Lower lobe of right lung (tissue), 2 donors: ENCODE measurements around the gene ADAM15. TPM values are rescaled to one million over a fixed set of nuclear protein-coding genes. Genes with fewer than 3 reads are reported as not detected.
A peak's percentile ranks its signal among the peaks of the same experiment; 100 is the strongest.

Source experiments
- ATAC-seq, 2 donors: fragments of 200-7000 bp; cut with Tn5 transposase; one replicate each; pipeline ENCODE4 v1.9.1; 2020 to 2022; ENCODE audit warnings: mild to moderate bottlenecking in 2 of 2, moderate library complexity in 2 of 2
- DNase-seq: peaks from one replicate; pipeline ENCODE4 v3.0.0-alpha.2; 2020
- H3K27ac ChIP-seq: fragments of 200-600 bp; one replicate; pipeline ENCODE4 v1.8.0; 2022
- H3K27me3 ChIP-seq: fragments of 200-600 bp; one replicate; pipeline ENCODE4 v1.8.0; 2022; ENCODE audit warnings: low read depth
- H3K36me3 ChIP-seq: fragments of 200-600 bp; one replicate; pipeline ENCODE4 v1.8.0; 2022; ENCODE audit warnings: mild to moderate bottlenecking
- H3K4me1 ChIP-seq: fragments of 200-600 bp; one replicate; pipeline ENCODE4 v1.8.0; 2022
- H3K4me3 ChIP-seq: fragments of 200-600 bp; one replicate; pipeline ENCODE4 v1.8.0; 2022; ENCODE audit warnings: mild to moderate bottlenecking
- H3K9me3 ChIP-seq: fragments of 200-600 bp; one replicate; pipeline ENCODE4 v1.8.0; 2022
- intact Hi-C: fragments of 100-400 bp; cut with DNase I; formaldehyde crosslinking; loops from one replicate; pipeline ENCODE4 v1.11.0; 2022
- total RNA-seq: library from RNA; stranded (reverse); fragmentation: NEBNext Ultra II Directional; extraction: Animal tissue kit (Norgen Biotek cat#: 25700); gene quantifications from one replicate; pipeline ENCODE4 v1.2.1, GENCODE V29; 2021
- TF ChIP-seq, protein P1 (sequence below): fragments of 200-600 bp; IDR thresholded peaks from one replicate; pipeline ENCODE4 v1.8.0; 2022; ENCODE audit warnings: antibody characterized with exemption, mild to moderate bottlenecking
- donor health status: DM: no; HTN: yes; CAD: no; lungs with severe emphysema.

Gene ADAM15
- total RNA-seq, 1 donor from 2014 or later, result 121 TPM

DNA sequence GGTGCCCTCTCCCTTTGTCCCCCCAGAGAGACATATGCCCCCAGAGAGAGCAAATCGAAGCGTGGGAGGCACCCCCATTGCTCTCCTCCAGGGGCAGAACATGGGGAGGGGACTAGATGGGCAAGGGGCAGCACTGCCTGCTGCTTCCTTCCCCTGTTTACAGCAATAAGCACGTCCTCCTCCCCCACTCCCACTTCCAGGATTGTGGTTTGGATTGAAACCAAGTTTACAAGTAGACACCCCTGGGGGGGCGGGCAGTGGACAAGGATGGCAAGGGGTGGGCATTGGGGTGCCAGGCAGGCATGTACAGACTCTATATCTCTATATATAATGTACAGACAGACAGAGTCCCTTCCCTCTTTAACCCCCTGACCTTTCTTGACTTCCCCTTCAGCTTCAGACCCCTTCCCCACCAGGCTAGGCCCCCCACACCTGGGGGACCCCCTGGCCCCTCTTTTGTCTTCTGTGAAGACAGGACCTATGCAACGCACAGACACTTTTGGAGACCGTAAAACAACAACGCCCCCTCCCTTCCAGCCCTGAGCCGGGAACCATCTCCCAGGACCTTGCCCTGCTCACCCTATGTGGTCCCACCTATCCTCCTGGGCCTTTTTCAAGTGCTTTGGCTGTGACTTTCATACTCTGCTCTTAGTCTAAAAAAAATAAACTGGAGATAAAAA, 35.9 kb downstream of the ADAM15 start:
- DNase-seq, result no peak
- Histone ChIP-seq H3K27ac (no peak overlapping the region), H3K4me3 (no peak overlapping the region), H3K4me1 (peaks cover 40% of the 10 kb centered on the region), H3K27me3 (peaks cover 25% of the 10 kb centered on the region), H3K9me3 (no peaks in the 10 kb centered on the region), H3K36me3 (no peaks in the 10 kb centered on the region)
- intact Hi-C loops, result no loop called here
- TF ChIP-seq, protein P1, sequence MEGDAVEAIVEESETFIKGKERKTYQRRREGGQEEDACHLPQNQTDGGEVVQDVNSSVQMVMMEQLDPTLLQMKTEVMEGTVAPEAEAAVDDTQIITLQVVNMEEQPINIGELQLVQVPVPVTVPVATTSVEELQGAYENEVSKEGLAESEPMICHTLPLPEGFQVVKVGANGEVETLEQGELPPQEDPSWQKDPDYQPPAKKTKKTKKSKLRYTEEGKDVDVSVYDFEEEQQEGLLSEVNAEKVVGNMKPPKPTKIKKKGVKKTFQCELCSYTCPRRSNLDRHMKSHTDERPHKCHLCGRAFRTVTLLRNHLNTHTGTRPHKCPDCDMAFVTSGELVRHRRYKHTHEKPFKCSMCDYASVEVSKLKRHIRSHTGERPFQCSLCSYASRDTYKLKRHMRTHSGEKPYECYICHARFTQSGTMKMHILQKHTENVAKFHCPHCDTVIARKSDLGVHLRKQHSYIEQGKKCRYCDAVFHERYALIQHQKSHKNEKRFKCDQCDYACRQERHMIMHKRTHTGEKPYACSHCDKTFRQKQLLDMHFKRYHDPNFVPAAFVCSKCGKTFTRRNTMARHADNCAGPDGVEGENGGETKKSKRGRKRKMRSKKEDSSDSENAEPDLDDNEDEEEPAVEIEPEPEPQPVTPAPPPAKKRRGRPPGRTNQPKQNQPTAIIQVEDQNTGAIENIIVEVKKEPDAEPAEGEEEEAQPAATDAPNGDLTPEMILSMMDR, result no peak
- ATAC-seq, result no peak

DNA sequence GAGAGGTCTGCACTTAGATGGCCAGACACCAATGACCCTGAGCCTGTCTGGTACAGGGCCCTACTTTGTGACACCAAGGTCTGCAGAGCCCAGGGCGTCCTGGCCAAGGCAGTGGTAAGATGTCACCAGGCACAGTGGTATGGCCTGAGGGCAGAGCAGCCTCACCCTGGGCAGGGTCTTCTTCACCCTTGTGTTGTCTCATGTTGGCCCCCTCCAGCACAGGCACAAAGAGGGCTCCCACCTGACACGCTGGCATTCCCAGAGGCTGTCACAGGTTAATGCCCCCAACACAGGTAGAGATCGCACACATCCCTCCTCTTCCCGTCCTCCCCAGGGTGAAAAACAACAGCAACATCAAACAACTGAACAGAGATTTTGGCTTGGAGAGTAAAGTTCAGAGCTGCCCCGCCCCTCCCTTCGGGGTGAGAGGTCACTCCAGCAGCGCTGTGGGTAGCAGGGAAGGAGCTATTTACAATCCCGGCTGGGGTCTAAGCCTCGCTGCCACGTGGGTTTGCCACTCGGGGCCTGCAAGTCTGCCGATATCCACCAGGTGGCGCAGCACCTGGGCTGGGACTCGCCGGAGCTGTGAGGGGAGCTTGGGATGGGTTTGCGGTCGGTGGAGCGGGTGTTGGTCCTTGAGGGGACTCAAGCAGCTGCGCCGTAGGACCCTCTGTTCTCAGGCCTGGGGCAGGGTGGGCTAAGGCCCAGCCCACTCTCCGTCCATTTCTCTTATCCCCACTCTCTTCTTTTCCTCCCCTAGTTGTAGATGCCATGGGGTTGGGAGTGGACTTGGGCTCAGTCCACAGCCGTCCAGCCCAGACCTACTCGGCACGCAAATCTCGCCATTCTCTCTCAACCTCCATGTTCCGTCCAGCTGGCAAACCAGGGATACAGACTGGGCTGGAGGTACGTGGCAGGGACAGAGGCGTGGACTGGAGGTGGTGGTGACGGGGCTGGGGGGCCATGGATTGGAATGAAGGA, 40.2 kb downstream of the ADAM15 start:
- Histone ChIP-seq H3K27ac (no peak overlapping the region), H3K4me1 (peaks cover 22% of the 10 kb centered on the region), H3K36me3 (no peaks in the 10 kb centered on the region), H3K4me3 (peak overlapping the region; percentile 14), H3K9me3 (no peaks in the 10 kb centered on the region), H3K27me3 (no peaks in the 10 kb centered on the region)
- intact Hi-C loops, result loop anchor here (5.0 kb wide), 1 partner anchor 76 kb away; no protein-coding TSS in a partner anchor
- TF ChIP-seq, protein P1, result peak; percentile 99
- peak; percentile 71 to 80 for ATAC-seq
- DNase-seq, result peak; percentile 86

DNA sequence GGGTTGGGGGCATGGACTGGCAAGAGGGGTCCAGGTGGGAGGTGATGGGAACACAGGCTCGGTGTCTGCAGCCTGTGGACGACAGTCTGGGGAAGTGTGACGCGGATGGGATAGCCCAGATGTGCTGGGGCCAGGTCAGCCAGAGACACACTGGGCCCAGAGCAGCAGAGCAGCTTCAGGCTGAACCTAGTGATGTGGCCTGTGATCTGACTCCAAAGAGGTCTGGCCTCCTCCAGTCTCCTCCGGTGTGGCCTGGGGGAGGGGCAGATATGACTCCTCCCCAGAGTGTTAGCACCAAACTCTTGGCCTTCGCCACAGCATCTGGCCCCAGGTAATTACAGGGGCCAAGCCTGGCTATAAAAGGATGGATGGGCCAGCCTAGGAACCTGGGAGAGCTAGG, 41.0 kb downstream of the ADAM15 start:
- ATAC-seq, result no peak
- no peaks in the 10 kb centered on the region for H3K36me3 ChIP-seq
- H3K4me3 ChIP-seq, result no peak overlapping the region
- intact Hi-C loops, result loop anchor here (5.0 kb wide), 1 partner anchor 75 kb away; no protein-coding TSS in a partner anchor
- H3K27me3 ChIP-seq, result no peaks in the 10 kb centered on the region
- no peak overlapping the region for H3K27ac ChIP-seq
- DNase-seq, result no peak
- H3K4me1 ChIP-seq, result peaks cover 22% of the 10 kb centered on the region
- TF ChIP-seq, protein P1, result no peak
- no peaks in the 10 kb centered on the region for H3K9me3 ChIP-seq

DNA sequence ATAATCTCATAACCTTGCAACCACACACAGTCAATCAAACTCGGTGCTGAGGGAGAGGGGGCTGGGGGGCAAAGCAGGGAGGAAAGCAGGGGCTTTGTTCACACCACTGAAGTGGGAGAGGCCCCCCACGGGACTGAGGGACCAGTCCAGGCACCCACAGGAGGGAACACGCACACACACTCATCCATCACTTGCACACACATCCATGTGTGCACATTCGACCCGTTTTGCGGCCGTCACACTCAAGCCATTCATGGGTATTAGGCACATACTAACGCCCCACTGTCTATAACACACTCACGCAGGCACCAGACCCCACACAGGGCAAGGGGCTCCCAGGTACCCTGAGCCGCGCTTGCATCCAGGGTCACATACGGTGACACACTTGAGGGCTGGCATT, 41.5 kb downstream of the ADAM15 start:
- no peak for ATAC-seq
- DNase-seq, result no peak
- Histone ChIP-seq H3K4me1 (peaks cover 22% of the 10 kb centered on the region), H3K27ac (no peak overlapping the region), H3K4me3 (no peak overlapping the region), H3K36me3 (no peaks in the 10 kb centered on the region), H3K9me3 (no peaks in the 10 kb centered on the region), H3K27me3 (no peaks in the 10 kb centered on the region)
- TF ChIP-seq, protein P1, result no peak
- intact Hi-C loops, result loop anchor here (5.0 kb wide), 1 partner anchor 75 kb away; no protein-coding TSS in a partner anchor

DNA sequence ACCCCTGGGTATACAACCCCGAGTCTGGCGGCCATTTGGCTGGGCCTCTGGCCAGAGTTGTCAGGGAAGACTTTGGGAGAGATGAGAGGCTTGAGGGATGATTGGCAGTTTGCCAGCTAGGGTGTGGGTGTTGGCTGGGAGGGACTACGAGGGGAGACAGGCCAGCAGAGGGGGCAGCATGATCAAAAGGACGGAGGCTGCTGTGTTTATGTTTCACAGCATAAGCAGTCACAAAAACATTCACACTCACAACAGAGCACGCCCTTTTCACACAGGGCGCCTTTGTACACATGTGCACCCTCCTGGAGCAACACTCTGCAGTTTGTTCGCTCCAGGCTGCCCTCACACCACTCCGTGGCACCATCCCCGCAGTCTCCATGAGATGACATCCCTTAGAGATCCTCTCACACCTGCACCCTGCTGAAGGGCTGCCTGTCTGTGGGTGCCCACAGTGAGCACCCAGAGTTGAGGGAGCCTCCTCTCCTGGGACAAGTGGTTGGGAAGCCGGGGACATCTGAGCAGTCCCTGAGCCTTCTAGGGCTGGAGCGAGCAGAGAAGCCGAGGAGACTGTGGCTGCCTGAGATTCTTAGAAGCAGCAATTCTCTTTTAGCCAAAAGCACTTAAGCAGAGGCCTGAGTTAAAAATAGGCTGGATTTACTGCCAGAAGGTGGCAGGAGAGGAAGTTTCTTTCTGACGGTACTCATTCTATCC, 43.0 kb downstream of the ADAM15 start:
- Histone ChIP-seq H3K4me3 (no peak overlapping the region), H3K36me3 (no peaks in the 10 kb centered on the region), H3K9me3 (no peaks in the 10 kb centered on the region), H3K4me1 (peaks cover 22% of the 10 kb centered on the region), H3K27me3 (no peaks in the 10 kb centered on the region), H3K27ac (peak overlapping the region; percentile 63)
- no peak for DNase-seq
- TF ChIP-seq, protein P1, result peak; percentile 43
- intact Hi-C loops, result loop anchor here (5.0 kb wide), 1 partner anchor 73 kb away; no protein-coding TSS in a partner anchor
- peak; percentile 66 to 81 for ATAC-seq
